ENCODE results near the gene TP73. TPM values are rescaled to one million over a fixed set of nuclear protein-coding genes. Genes with fewer than 3 reads are reported as not detected.
A peak's percentile ranks its signal among the peaks of the same experiment; 100 is the strongest.

Gene TP73
- total RNA-seq, 2 donors from 2014 or later = 5.1 to 15.1 TPM

DNA sequence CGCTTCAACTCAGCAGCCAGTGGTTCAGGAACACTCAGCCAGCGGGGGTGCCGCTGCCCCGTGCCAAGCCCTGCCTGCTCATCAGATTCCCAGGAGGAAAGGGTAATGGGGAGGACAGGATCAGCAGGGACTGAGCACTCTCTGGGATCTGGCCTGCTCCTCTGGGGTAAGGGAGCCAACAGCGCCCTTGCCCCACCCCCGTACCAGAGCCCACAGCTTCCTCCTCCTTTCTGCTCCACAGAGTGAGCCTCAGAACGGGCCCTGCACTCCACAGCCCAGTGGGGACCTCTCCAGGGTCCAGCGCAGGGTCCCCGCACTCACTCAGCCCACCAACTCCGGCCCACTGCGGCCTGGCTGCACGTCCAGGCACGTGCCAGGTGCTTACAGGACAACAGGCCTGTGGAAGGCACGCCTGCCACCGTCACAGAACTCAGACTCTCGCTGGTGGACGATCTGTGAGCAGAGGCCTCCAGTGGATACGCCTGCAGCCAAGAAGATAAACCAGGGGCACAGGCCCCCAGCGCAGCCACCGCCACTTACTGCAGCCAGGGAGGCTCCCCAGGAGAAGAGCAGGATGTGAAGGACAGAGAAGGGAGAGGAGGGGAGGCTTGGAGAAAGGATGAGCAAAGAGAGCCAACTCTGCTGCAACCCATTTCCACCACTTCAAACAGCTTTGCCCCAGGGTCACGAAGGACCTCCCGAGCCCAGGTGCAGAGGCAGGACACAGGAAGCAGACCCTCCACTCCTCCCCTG, 43.1 kb upstream of the TP73 start:
- Histone ChIP-seq H3K36me3 (no peaks in the 10 kb centered on the region), H3K4me1 (replicated peaks) (peaks cover 7% of the 10 kb centered on the region), H3K27me3 (replicated peaks; ENCODE audit: insufficient read depth) (peaks cover 7% of the 10 kb centered on the region), H3K27ac (no peak overlapping the region), H3K9me3 (no peaks in the 10 kb centered on the region), H3K4me3 (no peak overlapping the region)
- no peak for DNase-seq (ENCODE audit: low spot score)
- TF ChIP-seq POLR2AphosphoS5 (IDR thresholded peaks at IDR 0.05) = no peak
- TF ChIP-seq CTCF (IDR thresholded peaks at IDR 0.05) = no peak
- no peak for TF ChIP-seq POLR2A (IDR thresholded peaks at IDR 0.05)
- intact Hi-C loops (cut with DNase I) = no loop called here
- 71% methylated on average over 22 of the region's 22 CpGs for WGBS

DNA sequence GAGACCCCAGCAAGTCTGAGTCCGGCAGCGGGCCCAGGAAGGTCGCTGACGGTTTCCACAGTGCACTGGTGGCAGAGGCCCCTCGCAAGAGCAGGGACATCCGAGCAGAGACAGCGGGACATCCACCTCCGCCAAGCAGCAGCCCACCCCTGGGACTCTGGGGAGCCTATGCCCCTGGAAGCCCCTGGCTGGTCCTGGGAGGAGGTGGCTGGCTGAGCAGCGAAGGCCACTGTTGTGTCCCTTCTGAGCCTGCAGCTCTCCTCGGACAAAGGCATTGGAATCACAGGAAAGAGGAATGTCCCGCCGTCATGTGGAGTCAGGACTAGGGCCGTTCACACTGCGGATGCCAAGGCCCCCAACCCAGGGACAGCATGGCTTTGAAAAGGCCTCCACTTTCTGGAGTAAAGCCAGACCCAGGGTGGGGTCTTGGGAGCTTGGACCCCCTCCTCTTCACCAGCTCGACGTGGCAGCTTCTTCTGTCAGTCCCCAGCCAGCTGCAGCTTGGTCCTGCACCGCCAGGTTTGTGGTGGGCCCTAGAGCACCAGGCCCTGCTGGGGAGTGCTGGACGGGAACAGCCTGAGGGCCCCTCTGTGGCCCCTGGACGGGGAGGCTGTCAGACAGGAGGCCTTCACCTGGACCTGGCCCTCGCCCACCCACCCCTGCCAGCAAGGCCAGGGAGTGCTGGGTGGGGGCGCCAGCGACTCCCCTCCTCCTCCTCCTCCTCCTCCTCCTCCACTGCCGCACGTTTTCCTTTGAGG, 42.4 kb upstream of the TP73 start:
- Histone ChIP-seq H3K4me1 (replicated peaks) (peaks cover 7% of the 10 kb centered on the region), H3K27me3 (replicated peaks; ENCODE audit: insufficient read depth) (peaks cover 7% of the 10 kb centered on the region), H3K36me3 (no peaks in the 10 kb centered on the region), H3K9me3 (no peaks in the 10 kb centered on the region), H3K4me3 (no peak overlapping the region), H3K27ac (no peak overlapping the region)
- DNase-seq (ENCODE audit: low spot score) = no peak
- 70% methylated on average over 24 of the region's 24 CpGs for WGBS
- TF ChIP-seq POLR2AphosphoS5 (IDR thresholded peaks at IDR 0.05) (no peak), POLR2A (IDR thresholded peaks at IDR 0.05) (no peak), CTCF (IDR thresholded peaks at IDR 0.05) (no peak)
- intact Hi-C loops (cut with DNase I) = no loop called here

DNA sequence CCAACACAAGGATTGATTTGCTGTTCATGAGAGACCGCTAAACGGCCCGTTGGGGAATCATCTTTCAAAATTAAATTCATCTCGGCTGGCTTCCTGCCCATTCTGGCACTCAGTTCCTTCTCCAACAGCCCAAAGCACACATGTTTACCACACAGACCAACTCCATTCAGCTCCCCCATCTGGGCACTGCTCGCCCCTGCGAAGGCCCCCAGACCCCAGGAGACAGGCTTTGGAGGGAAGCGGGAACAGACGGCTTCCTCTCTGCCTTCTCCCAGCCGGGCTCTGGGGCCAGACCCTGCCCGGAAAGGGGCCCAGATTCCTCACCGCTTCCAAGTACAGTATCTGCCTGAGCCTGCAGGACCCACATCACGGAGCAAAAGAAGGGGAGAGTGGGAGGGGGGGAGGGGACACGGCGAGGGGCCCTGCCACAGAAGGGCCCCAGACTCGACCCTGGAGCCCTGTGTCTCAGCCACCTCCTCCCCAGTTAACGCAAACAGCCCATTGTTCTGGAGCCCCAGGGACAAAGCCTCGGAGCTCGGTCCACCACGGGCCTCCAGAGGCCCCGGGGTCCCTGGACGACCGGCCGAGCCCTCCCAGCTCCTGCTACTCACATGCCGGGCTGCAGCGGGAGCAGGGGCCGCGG, 41.7 kb upstream of the TP73 start:
- H3K4me1 ChIP-seq (replicated peaks) = peaks cover 7% of the 10 kb centered on the region
- no peak for DNase-seq (ENCODE audit: low spot score)
- TF ChIP-seq POLR2AphosphoS5 (IDR thresholded peaks at IDR 0.05) = no peak
- H3K9me3 ChIP-seq = no peaks in the 10 kb centered on the region
- no peak overlapping the region for H3K27ac ChIP-seq
- H3K36me3 ChIP-seq = no peaks in the 10 kb centered on the region
- peaks cover 7% of the 10 kb centered on the region for H3K27me3 ChIP-seq (replicated peaks; ENCODE audit: insufficient read depth)
- H3K4me3 ChIP-seq = peak overlapping the region; percentile 26 to 35
- intact Hi-C loops (cut with DNase I) = no loop called here
- 5% methylated on average over 27 of the region's 27 CpGs for WGBS

DNA sequence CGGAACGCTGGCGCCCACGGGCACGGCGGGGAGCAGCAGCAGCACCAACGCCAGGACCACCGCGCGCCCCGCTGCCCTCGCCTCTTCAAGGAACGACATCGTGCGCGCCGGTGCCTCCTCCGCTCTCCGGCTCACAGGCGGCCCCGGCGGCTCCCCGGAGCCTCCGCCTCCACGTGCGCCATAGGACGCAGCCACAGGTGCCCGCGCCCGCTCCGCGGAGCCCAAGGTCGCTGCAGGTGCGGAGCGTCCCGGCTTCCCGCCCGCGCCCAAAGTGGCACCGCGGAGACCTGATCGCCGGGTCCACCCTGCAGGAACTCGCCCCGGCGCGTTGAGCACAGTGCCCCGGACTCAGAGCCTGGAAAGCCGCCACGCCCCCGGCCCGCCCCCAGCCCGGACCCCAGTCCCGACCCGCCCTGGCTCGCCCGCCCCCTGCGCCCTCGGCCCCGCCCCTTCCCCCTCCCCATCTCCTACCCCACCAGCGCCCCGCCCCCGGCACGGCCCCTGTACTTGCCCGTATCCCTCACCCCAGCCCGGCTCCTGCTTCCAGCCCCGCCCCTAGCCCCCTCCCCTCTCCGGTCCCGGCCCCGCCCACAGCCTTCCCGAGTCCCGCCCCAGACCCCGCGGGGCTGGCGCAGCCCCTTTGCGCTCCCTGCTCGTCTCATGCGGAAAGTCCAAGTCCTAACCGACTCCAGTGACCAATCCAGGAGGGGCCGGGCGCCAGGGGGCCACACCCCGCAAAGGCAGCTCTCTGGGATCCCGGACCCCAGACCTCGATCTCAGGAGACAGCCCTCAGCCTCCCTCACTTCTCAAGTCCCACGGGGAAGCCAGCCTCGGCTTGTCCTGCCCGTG, 40.9 kb upstream of the TP73 start, which contains the start of gene MEGF6:
Gene MEGF6, minus strand, starts transcription at position 339 of the 850 bp plus-strand sequence. Its CDS starts 240 bp downstream, at position 99.
- H3K27me3 ChIP-seq (replicated peaks; ENCODE audit: insufficient read depth) = peaks cover 7% of the 10 kb centered on the region
- 2% methylated on average over 55 of the region's 87 CpGs for WGBS

More for the DNA sequence above, 40.9 kb upstream of the TP73 start, which contains the start of gene MEGF6:
- TF ChIP-seq POLR2A (IDR thresholded peaks at IDR 0.05) (no peak), POLR2AphosphoS5 (IDR thresholded peaks at IDR 0.05) (no peak), CTCF (IDR thresholded peaks at IDR 0.05) (no peak)
- intact Hi-C loops (cut with DNase I) = no loop called here
- peak; percentile 51 for DNase-seq (ENCODE audit: low spot score)
- no peaks in the 10 kb centered on the region for H3K36me3 ChIP-seq
- peaks cover 7% of the 10 kb centered on the region for H3K4me1 ChIP-seq (replicated peaks)
- peak within 1 kb of the TSS; percentile 26 to 35 for H3K4me3 ChIP-seq
- no peak within 1 kb of the TSS for H3K27ac ChIP-seq
- H3K9me3 ChIP-seq = no peaks in the 10 kb centered on the region
